ES-I3 (cell line): ENCODE data around the gene MEGF11.
A peak's percentile ranks its signal among the peaks of the same experiment; 100 is the strongest.
"Not testable (repeated sequence)": the region's sequence is repeated elsewhere in the genome, so short reads cannot be mapped to it uniquely, and the experiment has no call there.

ENCODE experiments used
- H3K36me3 ChIP-seq: 2 replicates; pipeline ENCODE4 v1.6.1; 2013; ENCODE audit warnings: mild to moderate bottlenecking, low read length, control low read depth, moderate library complexity; ENCODE audit not compliant: insufficient read depth
- H3K4me1 ChIP-seq: 2 replicates; pipeline ENCODE4 v1.6.1; 2013; ENCODE audit warnings: mild to moderate bottlenecking, control low read depth, low read length; ENCODE audit not compliant: insufficient read depth
- H3K9ac ChIP-seq: 2 replicates; pipeline ENCODE4 v1.6.1; 2013; ENCODE audit warnings: low read depth, mild to moderate bottlenecking, low read length, moderate library complexity
- H3K9me3 ChIP-seq: 2 replicates; pipeline ENCODE4 v1.6.1; 2013; ENCODE audit warnings: mild to moderate bottlenecking, low read length, moderate library complexity; ENCODE audit not compliant: control insufficient read depth, insufficient read depth

Gene MEGF11

GRCh38 chr15:65900488-65900887 lies 353.1 kb downstream of the MEGF11 start:
- H3K9me3 ChIP-seq: no peaks in the 10 kb centered on the region
- H3K36me3 ChIP-seq: peaks cover 18% of the 10 kb centered on the region
- H3K9ac ChIP-seq: no peak overlapping the region
- H3K4me1 ChIP-seq: peaks cover 24% of the 10 kb centered on the region

DNA sequence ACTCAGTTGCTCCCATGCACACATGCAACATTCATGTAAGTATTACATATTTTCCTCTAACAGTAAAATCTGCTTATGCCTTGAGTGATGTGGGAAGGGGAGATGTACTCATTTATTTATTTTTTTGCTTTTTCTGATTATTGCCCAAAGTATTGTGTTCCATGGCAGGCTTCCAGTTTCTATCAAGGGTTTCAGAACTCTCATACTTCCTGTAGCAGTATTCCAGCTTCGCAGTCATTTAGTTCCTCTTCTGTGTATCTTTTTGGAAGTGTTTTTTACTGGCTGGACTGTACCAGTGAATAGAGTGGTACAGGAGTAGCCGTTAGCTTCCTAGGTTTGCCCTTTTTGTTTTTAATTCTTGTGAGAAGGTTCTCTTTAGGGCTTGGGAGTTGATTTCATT lies 357.3 kb downstream of the MEGF11 start:
- Histone ChIP-seq H3K9ac (no peak overlapping the region), H3K9me3 (no peaks in the 10 kb centered on the region), H3K4me1 (peaks cover under 1% of the 10 kb centered on the region; the same call in 1 of the 2 replicates), H3K36me3 (peaks cover 16% of the 10 kb centered on the region)

GRCh38 chr15:65893060-65893459 lies 360.5 kb downstream of the MEGF11 start:
- no peaks in the 10 kb centered on the region for H3K4me1 ChIP-seq

DNA sequence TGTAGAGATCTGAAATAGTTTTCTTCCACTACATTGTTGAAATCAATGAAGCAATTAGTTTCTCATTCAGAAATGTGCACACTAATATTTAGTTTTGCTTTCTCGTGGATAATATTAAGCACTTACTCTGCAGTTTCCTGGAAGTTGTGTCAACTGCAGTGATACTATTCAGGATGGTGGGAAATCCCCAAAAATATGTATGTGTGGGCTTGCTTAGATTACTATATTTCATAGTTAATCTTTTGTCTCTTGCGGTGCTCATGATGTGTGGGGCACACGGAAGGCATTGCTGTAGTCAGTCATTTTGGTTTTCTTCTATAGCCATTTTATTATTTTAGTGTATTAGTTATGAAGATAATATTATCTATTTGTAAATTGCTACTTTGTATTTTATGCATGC lies 364.6 kb downstream of the MEGF11 start:
- H3K4me1 ChIP-seq: no peaks in the 10 kb centered on the region
- no peak overlapping the region for H3K9ac ChIP-seq
- H3K36me3 ChIP-seq: peaks cover 12% of the 10 kb centered on the region
- H3K9me3 ChIP-seq: no peaks in the 10 kb centered on the region

More at GRCh38 chr15:65893060-65893459, 360.5 kb downstream of the MEGF11 start:
- H3K9me3 ChIP-seq: no peaks in the 10 kb centered on the region
- peaks cover 14% of the 10 kb centered on the region for H3K36me3 ChIP-seq
- no peak overlapping the region for H3K9ac ChIP-seq

DNA sequence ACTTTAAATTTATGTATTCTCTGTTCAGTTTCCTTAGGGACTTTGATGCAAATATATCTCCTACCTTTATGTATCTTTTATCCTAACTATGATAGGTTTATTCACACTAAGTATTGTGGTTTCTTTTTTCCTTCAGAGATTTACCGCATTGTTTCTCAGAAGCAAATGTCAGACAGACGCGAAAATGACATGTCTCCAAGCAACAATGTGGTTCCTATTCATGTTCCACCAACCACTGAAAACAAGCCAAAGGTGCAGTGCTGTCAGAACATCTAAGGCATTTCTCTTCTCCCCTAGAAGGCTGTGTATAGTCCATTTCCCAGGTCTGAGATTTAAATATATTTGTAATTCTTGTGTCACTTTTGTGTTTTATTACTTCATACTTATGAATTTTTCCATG lies 366.0 kb downstream of the MEGF11 start:
- Histone ChIP-seq H3K9ac (no peak overlapping the region), H3K36me3 (peaks cover 12% of the 10 kb centered on the region), H3K9me3 (no peaks in the 10 kb centered on the region), H3K4me1 (no peaks in the 10 kb centered on the region)

GRCh38 chr15:65885668-65886218 lies 367.8 kb downstream of the MEGF11 start:
- no peaks in the 10 kb centered on the region for H3K4me1 ChIP-seq
- H3K9ac ChIP-seq: no peak overlapping the region
- H3K9me3 ChIP-seq: no peaks in the 10 kb centered on the region
- peaks cover 8% of the 10 kb centered on the region; the same call in 1 of the 2 replicates for H3K36me3 ChIP-seq

DNA sequence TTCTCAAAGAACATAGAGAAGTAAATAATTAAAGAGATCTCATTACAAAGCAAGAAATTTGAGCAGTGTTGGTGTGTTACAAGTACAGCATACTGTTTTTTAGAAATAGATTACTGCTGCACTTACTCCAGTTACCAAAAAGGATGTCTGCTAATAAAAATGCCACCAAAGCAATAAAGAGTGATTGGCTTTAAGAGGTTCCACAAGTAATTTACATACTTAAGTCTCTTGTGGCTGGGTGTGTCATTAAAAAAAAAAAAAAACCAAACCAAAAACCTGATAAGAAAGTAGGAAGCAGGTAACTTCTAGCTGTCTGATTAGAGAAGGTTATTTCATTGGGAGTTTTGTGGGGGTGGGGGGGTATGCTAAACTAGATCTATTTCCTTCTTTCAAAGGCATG lies 369.0 kb downstream of the MEGF11 start:
- no peaks in the 10 kb centered on the region for H3K4me1 ChIP-seq
- H3K9ac ChIP-seq: no peak overlapping the region
- peaks cover 8% of the 10 kb centered on the region; the same call in 1 of the 2 replicates for H3K36me3 ChIP-seq
- no peaks in the 10 kb centered on the region for H3K9me3 ChIP-seq

- Histone ChIP-seq H3K9me3 (no peaks in the 10 kb centered on the region), H3K9ac (no peak overlapping the region), H3K36me3 (peaks cover 7% of the 10 kb centered on the region; the same call in 1 of the 2 replicates), H3K4me1 (no peaks in the 10 kb centered on the region)
Measured at GRCh38 chr15:65883571-65883970, 370.0 kb downstream of the MEGF11 start.

DNA sequence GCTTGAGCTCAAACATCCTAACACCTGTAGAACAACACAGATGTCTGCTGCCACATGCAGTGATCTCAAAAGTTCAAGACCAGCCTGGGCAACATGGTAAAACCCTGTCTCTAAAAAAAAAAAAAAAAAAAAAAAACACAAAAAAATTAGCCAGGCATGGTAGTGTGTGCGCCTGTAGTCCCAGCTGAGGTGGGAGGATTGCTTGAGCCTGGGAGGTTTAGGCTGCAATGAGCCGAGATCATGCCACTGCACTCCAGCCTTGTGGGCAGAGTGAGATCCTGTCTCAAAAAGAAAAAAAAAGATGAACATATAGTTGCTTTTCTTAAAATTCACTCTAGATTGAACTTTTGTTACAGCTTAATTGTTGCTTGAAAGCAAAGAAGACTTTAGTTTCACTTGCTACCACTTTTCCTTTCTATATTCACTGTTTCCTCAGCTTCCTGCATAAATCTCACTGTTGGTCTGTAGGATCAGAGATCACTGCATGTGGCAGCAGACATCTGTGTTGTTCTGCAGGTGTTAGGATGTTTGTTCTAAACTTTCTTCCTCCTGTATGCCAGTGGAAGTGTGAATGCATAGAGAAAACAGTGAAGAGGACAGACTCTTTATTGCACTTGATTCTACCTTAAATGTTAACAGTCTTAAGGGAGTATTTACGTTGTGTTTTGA lies 371.6 kb downstream of the MEGF11 start:
- H3K36me3 ChIP-seq: peaks cover 15% of the 10 kb centered on the region
- H3K9ac ChIP-seq: no peak overlapping the region
- no peaks in the 10 kb centered on the region for H3K9me3 ChIP-seq
- no peaks in the 10 kb centered on the region for H3K4me1 ChIP-seq

DNA sequence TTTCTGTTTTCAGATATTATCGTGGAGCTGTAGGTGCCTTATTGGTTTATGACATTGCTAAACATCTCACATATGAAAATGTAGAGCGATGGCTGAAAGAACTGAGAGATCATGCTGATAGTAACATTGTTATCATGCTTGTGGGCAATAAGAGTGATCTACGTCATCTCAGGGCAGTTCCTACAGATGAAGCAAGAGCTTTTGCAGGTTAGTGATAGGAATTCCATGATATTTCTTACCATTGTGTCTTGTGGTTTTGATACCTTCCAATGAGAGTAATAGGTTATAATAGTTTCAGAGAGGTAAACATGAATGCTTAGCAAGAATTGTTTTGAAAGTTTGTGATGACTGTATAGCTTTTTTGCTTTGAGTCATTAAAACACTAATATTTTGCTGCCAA lies 375.8 kb downstream of the MEGF11 start:
- peaks cover 18% of the 10 kb centered on the region for H3K36me3 ChIP-seq

DNA sequence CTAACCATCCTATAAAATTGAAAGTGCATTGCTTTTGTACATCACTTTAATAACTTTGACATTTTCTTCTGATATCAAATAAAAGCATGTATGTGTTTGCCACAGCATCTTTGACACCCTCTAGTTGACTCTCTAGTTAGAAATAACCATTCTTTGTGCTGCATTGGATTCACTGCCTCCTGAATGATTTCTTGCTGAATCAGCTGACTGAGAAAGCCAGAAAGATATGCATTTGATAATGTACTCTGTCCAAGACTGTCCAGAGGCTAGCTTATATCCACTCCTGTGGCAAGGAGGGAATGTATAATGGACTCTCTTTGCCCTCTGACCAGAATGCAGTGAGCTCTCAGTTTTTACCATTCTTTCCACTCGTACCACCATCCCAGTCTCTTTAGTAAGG lies 378.1 kb downstream of the MEGF11 start:
- peaks cover 6% of the 10 kb centered on the region; the same call in 1 of the 2 replicates for H3K4me1 ChIP-seq
- no peak overlapping the region for H3K9ac ChIP-seq
- peaks cover 18% of the 10 kb centered on the region for H3K36me3 ChIP-seq
- no peaks in the 10 kb centered on the region for H3K9me3 ChIP-seq

More for the DNA sequence above, 375.8 kb downstream of the MEGF11 start:
- Histone ChIP-seq H3K9ac (no peak overlapping the region), H3K9me3 (no peaks in the 10 kb centered on the region), H3K4me1 (no peaks in the 10 kb centered on the region)

- no peaks in the 10 kb centered on the region for H3K9me3 ChIP-seq
- H3K4me1 ChIP-seq: peaks cover 11% of the 10 kb centered on the region; the same call in 1 of the 2 replicates
- H3K36me3 ChIP-seq: peaks cover 16% of the 10 kb centered on the region
- no peak overlapping the region for H3K9ac ChIP-seq
Measured at GRCh38 chr15:65873256-65873655, 380.3 kb downstream of the MEGF11 start.

DNA sequence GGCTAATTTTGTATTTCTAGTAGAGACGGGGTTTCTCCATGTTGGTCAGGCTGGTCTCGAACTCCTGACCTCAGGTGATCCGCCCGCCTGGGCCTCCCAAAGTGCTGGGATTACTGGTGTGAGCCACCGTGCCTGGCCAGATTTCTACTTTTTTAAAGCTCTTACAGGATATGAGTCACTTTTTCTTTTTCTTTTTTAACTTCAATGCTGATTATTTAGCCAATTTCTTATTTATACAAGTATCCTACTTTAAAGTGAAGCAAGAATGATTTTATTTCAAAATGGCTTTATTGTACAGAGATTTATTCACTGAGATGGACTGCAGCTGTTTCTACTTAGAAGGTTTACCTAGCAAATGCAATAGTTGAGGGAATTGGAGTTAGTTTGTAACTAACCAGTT lies 381.0 kb downstream of the MEGF11 start:
- peaks cover 12% of the 10 kb centered on the region; the same call in 1 of the 2 replicates for H3K4me1 ChIP-seq
- H3K36me3 ChIP-seq, H3K9me3 ChIP-seq, H3K9ac ChIP-seq: not testable (repeated sequence)

GRCh38 chr15:65871886-65872285 lies 381.7 kb downstream of the MEGF11 start:
- H3K9ac ChIP-seq, H3K9me3 ChIP-seq, H3K36me3 ChIP-seq: not testable (repeated sequence)
- peaks cover 12% of the 10 kb centered on the region; the same call in 1 of the 2 replicates for H3K4me1 ChIP-seq

DNA sequence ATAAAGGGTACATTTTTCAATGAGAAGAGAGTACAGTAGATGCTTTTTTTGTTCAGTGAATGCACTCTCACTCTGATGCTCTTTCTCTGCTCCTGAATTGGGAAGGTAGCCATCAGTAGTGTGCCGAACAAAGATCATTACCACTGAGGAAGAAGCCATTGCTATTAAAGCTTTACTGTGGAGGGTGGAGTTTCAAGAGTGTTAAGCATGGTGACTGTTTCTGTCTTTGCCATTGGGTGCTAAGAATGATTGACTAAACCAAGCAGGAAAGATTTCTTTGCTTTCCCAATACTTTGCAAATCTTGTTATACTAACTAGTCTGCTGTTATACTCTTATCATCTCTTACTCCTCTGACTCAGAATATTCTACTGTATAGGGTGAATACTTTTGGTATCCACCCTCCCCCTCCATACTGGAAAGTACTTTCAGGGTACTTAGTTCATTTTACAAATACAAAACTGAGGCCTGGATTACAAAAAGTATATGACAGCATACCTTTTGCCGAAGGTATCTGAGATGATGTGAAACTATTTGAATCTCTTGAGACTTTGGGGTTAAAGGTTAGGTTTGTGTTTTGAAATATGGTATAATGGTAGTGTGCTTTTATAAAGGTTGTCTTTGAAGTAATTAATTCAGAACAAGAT lies 382.5 kb downstream of the MEGF11 start:
- Histone ChIP-seq H3K4me1 (peaks cover 12% of the 10 kb centered on the region; the same call in 1 of the 2 replicates), H3K36me3 (no peaks in the 10 kb centered on the region), H3K9ac (peak overlapping the region; percentile 91), H3K9me3 (no peaks in the 10 kb centered on the region)
